Endothelial cell of umbilical vein (primary cell): Measurements from ENCODE around the gene EXOC6.

ENCODE experiments used
- EZH2 ChIP-seq: IDR thresholded peaks from 2 replicates; pipeline ENCODE4 v1.6.1; 2012; ENCODE audit warnings: borderline replicate concordance, low read depth, mild to moderate bottlenecking, moderate library complexity, low read length, inconsistent platforms; ENCODE audit not compliant: severe bottlenecking
- JUN ChIP-seq: IDR thresholded peaks from 2 replicates; pipeline ENCODE4 v1.6.1; 2011; ENCODE audit warnings: borderline replicate concordance, low read depth; ENCODE audit not compliant: insufficient read length, insufficient read depth
- MYC ChIP-seq: IDR thresholded peaks from one replicate; pipeline ENCODE4 v1.6.1; 2011; ENCODE audit warnings: mild to moderate bottlenecking, low read depth, low read length
- POLR2A ChIP-seq: IDR thresholded peaks from 2 replicates; pipeline ENCODE4 v1.6.1; 2012; ENCODE audit warnings: low read depth, mild to moderate bottlenecking, control low read depth, low read length
- POLR2AphosphoS5 ChIP-seq: IDR thresholded peaks from 2 replicates; pipeline ENCODE4 v1.6.1; 2012; ENCODE audit warnings: low read depth, mild to moderate bottlenecking, control low read depth, low read length, moderate library complexity; ENCODE audit not compliant: insufficient read depth
- TF ChIP-seq, protein P1 (sequence below), 2 donors: IDR thresholded peaks; 1 replicate in 1 of 2; 2 replicates in 1 of 2; pipeline ENCODE4 v1.5.1; 2011; ENCODE audit warnings: low read length in 2 of 2, mild to moderate bottlenecking in 2 of 2, moderate library complexity in 2 of 2, control low read depth in 1 of 2, inconsistent platforms in 1 of 2, low read depth in 1 of 2; ENCODE audit not compliant: insufficient read depth in 1 of 2; ENCODE audit errors: extremely low read depth in 1 of 2

DNA sequence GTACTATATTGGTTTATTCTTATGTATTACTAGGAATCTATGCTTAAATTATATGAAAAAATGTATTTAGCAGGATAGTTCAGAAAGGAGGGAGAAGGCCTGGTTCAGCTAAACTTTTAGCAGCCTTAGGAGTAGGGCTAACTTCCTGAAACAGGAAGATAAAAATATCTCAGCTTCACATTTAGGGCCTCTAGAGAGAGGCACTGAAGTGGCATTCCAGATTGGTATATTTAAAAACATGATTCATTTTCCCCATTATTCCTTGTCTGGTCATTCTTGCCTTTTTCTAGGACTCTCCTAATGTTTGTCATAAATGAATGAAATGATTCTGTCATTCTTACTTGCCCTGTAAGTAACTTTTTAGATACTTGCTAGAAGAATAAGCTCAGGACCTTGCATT lies 149.3 kb downstream of the EXOC6 start:
- TF ChIP-seq, protein P1, sequence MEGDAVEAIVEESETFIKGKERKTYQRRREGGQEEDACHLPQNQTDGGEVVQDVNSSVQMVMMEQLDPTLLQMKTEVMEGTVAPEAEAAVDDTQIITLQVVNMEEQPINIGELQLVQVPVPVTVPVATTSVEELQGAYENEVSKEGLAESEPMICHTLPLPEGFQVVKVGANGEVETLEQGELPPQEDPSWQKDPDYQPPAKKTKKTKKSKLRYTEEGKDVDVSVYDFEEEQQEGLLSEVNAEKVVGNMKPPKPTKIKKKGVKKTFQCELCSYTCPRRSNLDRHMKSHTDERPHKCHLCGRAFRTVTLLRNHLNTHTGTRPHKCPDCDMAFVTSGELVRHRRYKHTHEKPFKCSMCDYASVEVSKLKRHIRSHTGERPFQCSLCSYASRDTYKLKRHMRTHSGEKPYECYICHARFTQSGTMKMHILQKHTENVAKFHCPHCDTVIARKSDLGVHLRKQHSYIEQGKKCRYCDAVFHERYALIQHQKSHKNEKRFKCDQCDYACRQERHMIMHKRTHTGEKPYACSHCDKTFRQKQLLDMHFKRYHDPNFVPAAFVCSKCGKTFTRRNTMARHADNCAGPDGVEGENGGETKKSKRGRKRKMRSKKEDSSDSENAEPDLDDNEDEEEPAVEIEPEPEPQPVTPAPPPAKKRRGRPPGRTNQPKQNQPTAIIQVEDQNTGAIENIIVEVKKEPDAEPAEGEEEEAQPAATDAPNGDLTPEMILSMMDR (IDR thresholded peaks at IDR 0.05; ENCODE audit: extremely low read depth in 1 of 2, insufficient read depth in 1 of 2, low read depth in 1 of 2, low read length in 2 of 2) = no peak
- TF ChIP-seq MYC (no peak), EZH2 (no peak), JUN (no peak), POLR2A (no peak), POLR2AphosphoS5 (no peak)
